ENCODE measurements around the gene NR2E3.

DNA sequence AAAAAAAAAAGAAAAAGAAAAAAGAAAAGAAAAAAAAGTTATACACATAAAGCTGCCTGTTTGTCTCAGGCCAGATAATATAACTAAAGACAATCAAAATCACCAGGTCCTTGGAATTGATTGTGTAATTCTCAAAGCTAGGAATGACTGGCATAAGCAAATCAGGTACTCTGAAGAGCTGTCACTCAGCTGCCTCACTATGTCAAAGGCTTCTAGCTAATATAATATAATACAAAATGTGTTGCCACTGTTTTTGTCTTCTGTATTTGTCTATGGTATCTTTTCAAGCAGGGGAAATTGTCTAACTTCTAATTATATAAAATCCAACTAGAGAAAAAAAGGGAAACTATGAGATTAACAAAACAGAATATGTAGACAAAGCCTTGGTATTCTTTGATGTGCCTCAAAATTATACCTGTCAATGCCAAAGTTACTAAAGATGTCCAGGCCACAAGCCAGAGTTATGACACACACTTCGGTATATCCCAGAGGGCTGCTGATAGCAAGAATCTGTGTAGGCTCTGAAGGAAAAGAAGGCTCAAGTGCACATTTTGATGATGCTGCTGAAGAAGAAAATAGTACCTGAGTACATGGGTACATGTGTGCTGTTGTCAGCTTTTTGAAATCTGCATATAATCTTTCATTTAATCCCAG lies 37.0 kb upstream of the NR2E3 start:
- TF ChIP-seq CTCF (IDR thresholded peaks at IDR 0.05; ENCODE audit: low read depth, low read length, missing input control) (no peak), FOXA1 (IDR thresholded peaks at IDR 0.05) (no peak), GABPA (IDR thresholded peaks at IDR 0.05 in 1 of 2, conservative IDR thresholded peaks at IDR 0.05 in 1 of 2) (no peak), TAF1 (conservative IDR thresholded peaks at IDR 0.05) (no peak), FOXA2 (IDR thresholded peaks at IDR 0.05) (no peak)
- TF ChIP-seq, protein P1, sequence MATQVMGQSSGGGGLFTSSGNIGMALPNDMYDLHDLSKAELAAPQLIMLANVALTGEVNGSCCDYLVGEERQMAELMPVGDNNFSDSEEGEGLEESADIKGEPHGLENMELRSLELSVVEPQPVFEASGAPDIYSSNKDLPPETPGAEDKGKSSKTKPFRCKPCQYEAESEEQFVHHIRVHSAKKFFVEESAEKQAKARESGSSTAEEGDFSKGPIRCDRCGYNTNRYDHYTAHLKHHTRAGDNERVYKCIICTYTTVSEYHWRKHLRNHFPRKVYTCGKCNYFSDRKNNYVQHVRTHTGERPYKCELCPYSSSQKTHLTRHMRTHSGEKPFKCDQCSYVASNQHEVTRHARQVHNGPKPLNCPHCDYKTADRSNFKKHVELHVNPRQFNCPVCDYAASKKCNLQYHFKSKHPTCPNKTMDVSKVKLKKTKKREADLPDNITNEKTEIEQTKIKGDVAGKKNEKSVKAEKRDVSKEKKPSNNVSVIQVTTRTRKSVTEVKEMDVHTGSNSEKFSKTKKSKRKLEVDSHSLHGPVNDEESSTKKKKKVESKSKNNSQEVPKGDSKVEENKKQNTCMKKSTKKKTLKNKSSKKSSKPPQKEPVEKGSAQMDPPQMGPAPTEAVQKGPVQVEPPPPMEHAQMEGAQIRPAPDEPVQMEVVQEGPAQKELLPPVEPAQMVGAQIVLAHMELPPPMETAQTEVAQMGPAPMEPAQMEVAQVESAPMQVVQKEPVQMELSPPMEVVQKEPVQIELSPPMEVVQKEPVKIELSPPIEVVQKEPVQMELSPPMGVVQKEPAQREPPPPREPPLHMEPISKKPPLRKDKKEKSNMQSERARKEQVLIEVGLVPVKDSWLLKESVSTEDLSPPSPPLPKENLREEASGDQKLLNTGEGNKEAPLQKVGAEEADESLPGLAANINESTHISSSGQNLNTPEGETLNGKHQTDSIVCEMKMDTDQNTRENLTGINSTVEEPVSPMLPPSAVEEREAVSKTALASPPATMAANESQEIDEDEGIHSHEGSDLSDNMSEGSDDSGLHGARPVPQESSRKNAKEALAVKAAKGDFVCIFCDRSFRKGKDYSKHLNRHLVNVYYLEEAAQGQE (IDR thresholded peaks at IDR 0.05): no peak
- TF ChIP-seq, protein P2, sequence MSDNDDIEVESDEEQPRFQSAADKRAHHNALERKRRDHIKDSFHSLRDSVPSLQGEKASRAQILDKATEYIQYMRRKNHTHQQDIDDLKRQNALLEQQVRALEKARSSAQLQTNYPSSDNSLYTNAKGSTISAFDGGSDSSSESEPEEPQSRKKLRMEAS (IDR thresholded peaks at IDR 0.05): no peak
